ENCODE results near the gene KCNG3.

DNA sequence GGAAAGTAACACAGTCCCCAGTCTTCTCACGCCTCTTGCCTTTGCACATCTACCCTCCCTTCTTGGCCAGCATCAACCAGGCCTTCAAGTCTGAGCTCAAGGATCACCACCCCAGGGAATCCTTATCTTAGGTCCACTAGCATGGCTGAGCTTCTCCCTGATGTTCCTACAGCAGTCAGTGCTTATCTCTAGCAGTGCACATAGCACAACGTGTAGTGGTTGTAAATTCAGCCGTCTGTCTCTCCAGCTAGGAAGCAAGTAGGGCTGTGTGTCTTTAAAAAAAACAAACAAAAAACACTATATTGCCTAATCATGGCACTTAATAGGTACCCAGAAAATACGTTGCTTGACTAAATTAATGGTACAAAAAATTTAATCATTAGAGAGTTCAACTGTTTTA is 29.2 kb downstream of the KCNG3 start:
- TF ChIP-seq, protein P1, sequence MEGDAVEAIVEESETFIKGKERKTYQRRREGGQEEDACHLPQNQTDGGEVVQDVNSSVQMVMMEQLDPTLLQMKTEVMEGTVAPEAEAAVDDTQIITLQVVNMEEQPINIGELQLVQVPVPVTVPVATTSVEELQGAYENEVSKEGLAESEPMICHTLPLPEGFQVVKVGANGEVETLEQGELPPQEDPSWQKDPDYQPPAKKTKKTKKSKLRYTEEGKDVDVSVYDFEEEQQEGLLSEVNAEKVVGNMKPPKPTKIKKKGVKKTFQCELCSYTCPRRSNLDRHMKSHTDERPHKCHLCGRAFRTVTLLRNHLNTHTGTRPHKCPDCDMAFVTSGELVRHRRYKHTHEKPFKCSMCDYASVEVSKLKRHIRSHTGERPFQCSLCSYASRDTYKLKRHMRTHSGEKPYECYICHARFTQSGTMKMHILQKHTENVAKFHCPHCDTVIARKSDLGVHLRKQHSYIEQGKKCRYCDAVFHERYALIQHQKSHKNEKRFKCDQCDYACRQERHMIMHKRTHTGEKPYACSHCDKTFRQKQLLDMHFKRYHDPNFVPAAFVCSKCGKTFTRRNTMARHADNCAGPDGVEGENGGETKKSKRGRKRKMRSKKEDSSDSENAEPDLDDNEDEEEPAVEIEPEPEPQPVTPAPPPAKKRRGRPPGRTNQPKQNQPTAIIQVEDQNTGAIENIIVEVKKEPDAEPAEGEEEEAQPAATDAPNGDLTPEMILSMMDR (IDR thresholded peaks at IDR 0.05): no peak
- TF ChIP-seq ZFX (IDR thresholded peaks at IDR 0.05; ENCODE audit: borderline replicate concordance): no peak
